Glutamatergic neuron (in vitro differentiated cells): ENCODE results near the gene METTL25. TPM values are rescaled to one million over a fixed set of nuclear protein-coding genes. Genes with fewer than 3 reads are reported as not detected.

Experiments used
- DNase-seq: peaks from one replicate; pipeline ENCODE4 v3.0.0; 2022
- H3K27ac Mint-ChIP-seq: one replicate; pipeline ENCODE4 v1.8.0; 2020; ENCODE audit warnings: mild to moderate bottlenecking, mixed read lengths, inconsistent platforms; ENCODE audit not compliant: unreplicated experiment
- H3K27me3 Mint-ChIP-seq: one replicate; pipeline ENCODE4 v1.8.0; 2020; ENCODE audit warnings: mild to moderate bottlenecking, moderate library complexity, mixed read lengths, inconsistent platforms; ENCODE audit not compliant: unreplicated experiment
- H3K36me3 Mint-ChIP-seq: one replicate; pipeline ENCODE4 v1.8.0; 2020; ENCODE audit warnings: mild to moderate bottlenecking, mixed read lengths, inconsistent platforms; ENCODE audit not compliant: unreplicated experiment
- H3K4me1 Mint-ChIP-seq: one replicate; pipeline ENCODE4 v1.8.0; 2020; ENCODE audit warnings: mild to moderate bottlenecking, low read depth, mixed read lengths, inconsistent platforms; ENCODE audit not compliant: unreplicated experiment
- H3K4me3 Mint-ChIP-seq: one replicate; pipeline ENCODE4 v1.8.0; 2020; ENCODE audit warnings: mild to moderate bottlenecking, mixed read lengths, inconsistent platforms; ENCODE audit not compliant: unreplicated experiment
- H3K9me3 Mint-ChIP-seq: one replicate; pipeline ENCODE4 v1.8.0; 2020; ENCODE audit warnings: mild to moderate bottlenecking, moderate library complexity, mixed read lengths, inconsistent platforms; ENCODE audit not compliant: unreplicated experiment
- CTCF ChIP-seq: fragments of 200-600 bp; sonication (generic); IDR thresholded peaks from one replicate; pipeline ENCODE4 v1.5.0; 2021; ENCODE audit not compliant: partially characterized antibody, unreplicated experiment
- total RNA-seq: library from RNA; stranded (reverse); fragmentation: NEBNext Ultra II Directional; extraction: Animal tissue kit (Norgen Biotek cat#: 25700); gene quantifications from one replicate; pipeline ENCODE4 v1.2.1, GENCODE V29; 2021; ENCODE audit not compliant: unreplicated experiment

The METTL25 gene
- total RNA-seq, 1 donor from 2014 or later: 9.8 TPM

GRCh38 chr12:82473111-82473754, 114.9 kb downstream of the METTL25 start:
- no peaks in the 10 kb centered on the region for H3K9me3 Mint-ChIP-seq
- DNase-seq: no peak
- H3K36me3 Mint-ChIP-seq: peaks cover 11% of the 10 kb centered on the region
- no peaks in the 10 kb centered on the region for H3K4me1 Mint-ChIP-seq
- no peak for TF ChIP-seq CTCF
- no peak overlapping the region for H3K4me3 Mint-ChIP-seq
- H3K27me3 Mint-ChIP-seq: no peaks in the 10 kb centered on the region
- H3K27ac Mint-ChIP-seq: no peak overlapping the region

- Mint-ChIP-seq H3K27ac (no peak overlapping the region), H3K4me1 (no peaks in the 10 kb centered on the region), H3K9me3 (no peaks in the 10 kb centered on the region), H3K4me3 (no peak overlapping the region), H3K36me3 (peaks cover 7% of the 10 kb centered on the region), H3K27me3 (no peaks in the 10 kb centered on the region)
- no peak for TF ChIP-seq CTCF
- no peak for DNase-seq
Observed at GRCh38 chr12:82474181-82474797, 116.0 kb downstream of the METTL25 start.

GRCh38 chr12:82474798-82475184, 116.5 kb downstream of the METTL25 start:
- Mint-ChIP-seq H3K27ac (no peak overlapping the region), H3K9me3 (no peaks in the 10 kb centered on the region), H3K4me3 (no peak overlapping the region), H3K4me1 (no peaks in the 10 kb centered on the region), H3K27me3 (no peaks in the 10 kb centered on the region), H3K36me3 (peaks cover 7% of the 10 kb centered on the region)
- TF ChIP-seq CTCF: no peak
- DNase-seq: no peak

GRCh38 chr12:82475211-82475610, 116.9 kb downstream of the METTL25 start:
- H3K27ac Mint-ChIP-seq: no peak overlapping the region
- no peaks in the 10 kb centered on the region for H3K27me3 Mint-ChIP-seq
- no peaks in the 10 kb centered on the region for H3K4me1 Mint-ChIP-seq
- H3K4me3 Mint-ChIP-seq: no peak overlapping the region
- H3K36me3 Mint-ChIP-seq: peaks cover 7% of the 10 kb centered on the region
- no peak for DNase-seq
- no peak for TF ChIP-seq CTCF
- H3K9me3 Mint-ChIP-seq: no peaks in the 10 kb centered on the region

- H3K4me1 Mint-ChIP-seq: no peaks in the 10 kb centered on the region
- no peak overlapping the region for H3K27ac Mint-ChIP-seq
- no peak for DNase-seq
- no peaks in the 10 kb centered on the region for H3K27me3 Mint-ChIP-seq
- TF ChIP-seq CTCF: no peak
- no peak overlapping the region for H3K4me3 Mint-ChIP-seq
- H3K9me3 Mint-ChIP-seq: no peaks in the 10 kb centered on the region
- H3K36me3 Mint-ChIP-seq: peaks cover 7% of the 10 kb centered on the region
Observed at GRCh38 chr12:82476511-82476910, 118.2 kb downstream of the METTL25 start.
